GM12878 (cell line): ENCODE measurements around the gene TRIM32. TPM values are rescaled to one million over a fixed set of nuclear protein-coding genes. Genes with fewer than 3 reads are reported as not detected.

Experiments
- ATAC-seq: fragments of 200-7000 bp; cut with Tn5 transposase; 3 replicates; pipeline ENCODE4 v1.9.1; 2020; ENCODE audit warnings: mild to moderate bottlenecking, moderate library complexity
- BruUV-seq: library from RNA; stranded (reverse); fragments of 400-500 nt; replicated peaks from 2 replicates; lab custom pipeline; 2021; lab: Mats Ljungman, UMichigan
- CTCF ChIA-PET: fragments of 300-600 bp; sonication (Branson Sonifier 250); formaldehyde crosslinking; extraction: SDS; loops from one replicate; lab custom pipeline; 2021; ENCODE audit warnings: inconsistent platforms; lab: Yijun Ruan, JAX
- POLR2A ChIA-PET: fragments of 350-600 bp; formaldehyde crosslinking; extraction: SDS; loops from one replicate; lab custom pipeline; 2021; ENCODE audit warnings: inconsistent platforms; lab: Charles Lee
- RAD21 ChIA-PET: fragments of 300-600 bp; sonication (Branson Sonifier 250); formaldehyde crosslinking; loops from one replicate; lab custom pipeline; 2023; ENCODE audit warnings: antibody characterized with exemption; ENCODE audit not compliant: unreplicated experiment; lab: Charles Lee
- SMC1A ChIA-PET: fragments of 300-600 bp; sonication (Branson Sonifier 250); formaldehyde crosslinking; loops from one replicate; lab custom pipeline; 2023; ENCODE audit not compliant: unreplicated experiment, uncharacterized antibody; lab: Charles Lee
- DNase-seq: peaks from one replicate; pipeline ENCODE4 v3.0.0-alpha.2; 2011; ENCODE audit warnings: low read depth, low spot score
- FAIRE-seq: peaks from 3 replicates; lab custom pipeline; 2011; peaks lifted over from hg19 to GRCh38; lab: Jason Lieb, UNC
- H2AFZ ChIP-seq: 2 replicates; pipeline ENCODE4 v1.6.0; 2011; ENCODE audit warnings: low read depth, low read length, control low read depth; ENCODE audit not compliant: control insufficient read depth
- H3K27ac ChIP-seq: 2 replicates; pipeline ENCODE4 v1.5.1; 2011; ENCODE audit warnings: control low read depth; ENCODE audit not compliant: control insufficient read depth, insufficient read depth
- H3K27me3 ChIP-seq, 2 experiments: replicated peaks in 1 of 2; 2 replicates each; pipeline versions ENCODE4 v1.6.0 to v1.6.1; 2011; ENCODE audit warnings: low read length in 1 of 2; ENCODE audit not compliant: control insufficient read depth in 2 of 2, insufficient read depth in 2 of 2
- H3K36me3 ChIP-seq, 2 experiments: 2 replicates each; pipeline ENCODE4 v1.5.1; 2011; ENCODE audit warnings: low read length in 1 of 2; ENCODE audit not compliant: control insufficient read depth in 2 of 2, insufficient read depth in 2 of 2
- H3K4me1 ChIP-seq: 2 replicates; pipeline ENCODE4 v1.6.1; 2011; ENCODE audit warnings: mild to moderate bottlenecking, low read length, moderate library complexity, mixed read lengths; ENCODE audit not compliant: control insufficient read depth, insufficient read depth
- H3K4me2 ChIP-seq: 2 replicates; pipeline ENCODE4 v1.6.0; 2011; ENCODE audit warnings: control low read depth; ENCODE audit not compliant: control insufficient read depth, insufficient read depth
- H3K4me3 ChIP-seq: fragments of 200-600 bp; sonication (generic); 2 replicates; pipeline ENCODE4 v1.5.1; 2016
- H3K79me2 ChIP-seq: 2 replicates; pipeline ENCODE4 v1.6.0; 2011; ENCODE audit warnings: low read length; ENCODE audit not compliant: control insufficient read depth, insufficient read depth
- H3K9ac ChIP-seq: 2 replicates; pipeline ENCODE4 v1.8.0; 2011; ENCODE audit warnings: low read length, control low read depth, mixed read lengths; ENCODE audit not compliant: control insufficient read depth, insufficient read depth
- H3K9me3 ChIP-seq: replicated peaks from 3 replicates; pipeline ENCODE4 v1.5.1; 2011; ENCODE audit warnings: mild to moderate bottlenecking, low read length; ENCODE audit not compliant: control insufficient read depth, insufficient read depth
- H4K20me1 ChIP-seq: 2 replicates; pipeline ENCODE4 v1.6.0; 2011; ENCODE audit not compliant: control insufficient read depth, insufficient read depth
- CHD1 ChIP-seq: IDR thresholded peaks from 2 replicates; pipeline ENCODE4 v1.6.1; 2012; ENCODE audit warnings: low read depth, low read length, improper control_type of control experiment
- FOS ChIP-seq: IDR thresholded peaks from 3 replicates; pipeline ENCODE4 v1.6.1; 2011; ENCODE audit warnings: borderline replicate concordance; ENCODE audit not compliant: insufficient read length; ENCODE audit errors: extremely low read depth
- KDM1A ChIP-seq: fragments of 200-600 bp; sonication (generic); IDR thresholded peaks from 2 replicates; pipeline ENCODE4 v1.6.1; 2016; ENCODE audit warnings: borderline replicate concordance
- MEF2A ChIP-seq: IDR thresholded peaks from 2 replicates; pipeline ENCODE4 v1.6.1; 2011; ENCODE audit warnings: low read depth, mild to moderate bottlenecking, low read length, moderate library complexity; ENCODE audit not compliant: insufficient read depth
- MEF2B ChIP-seq: fragments of 450-650 bp; IDR thresholded peaks from 2 replicates; pipeline ENCODE4 v1.6.1; 2018; ENCODE audit warnings: mild to moderate bottlenecking, moderate library complexity; ENCODE audit not compliant: partially characterized antibody, poor library complexity, severe bottlenecking
- MTA2 ChIP-seq: fragments of 450-650 bp; IDR thresholded peaks from 2 replicates; pipeline ENCODE4 v1.6.1; 2016; ENCODE audit warnings: low read depth, mild to moderate bottlenecking, moderate library complexity
- POLR2AphosphoS5 ChIP-seq: IDR thresholded peaks from 2 replicates; pipeline ENCODE4 v1.6.1; 2011; ENCODE audit warnings: mild to moderate bottlenecking, low read length, inconsistent platforms
- RUNX3 ChIP-seq: IDR thresholded peaks from 2 replicates; pipeline ENCODE4 v1.6.1; 2012; ENCODE audit warnings: low read length, inconsistent platforms
- SMAD1 ChIP-seq: fragments of 450-650 bp; IDR thresholded peaks from 2 replicates; pipeline ENCODE4 v1.6.1; 2018; ENCODE audit warnings: mild to moderate bottlenecking, low read depth; ENCODE audit not compliant: partially characterized antibody
- SP1 ChIP-seq: IDR thresholded peaks from one replicate; pipeline ENCODE4 v1.6.1; 2011; ENCODE audit warnings: low read depth, low read length
- WRNIP1 ChIP-seq: IDR thresholded peaks from 2 replicates; pipeline ENCODE4 v1.6.1; 2011; ENCODE audit warnings: low read depth, low read length, improper control_type of control experiment, borderline replicate concordance
- ZBED1 ChIP-seq: IDR thresholded peaks from 2 replicates; pipeline ENCODE4 v1.6.1; 2016; ENCODE audit warnings: borderline replicate concordance
- ZNF207 ChIP-seq: fragments of 450-650 bp; IDR thresholded peaks from 2 replicates; pipeline ENCODE4 v1.6.1; 2014; ENCODE audit warnings: antibody characterized with exemption, mild to moderate bottlenecking, borderline replicate concordance
- WGBS: methylation state at CpG from one replicate; pipeline ENCODE4 v1.1.6; 2016; ENCODE audit warnings: low lambda C conversion rate; ENCODE audit not compliant: insufficient replicate concordance, insufficient coverage; ENCODE audit errors: missing lambda C conversion rate; 5-methylcytosine and 5-hydroxymethylcytosine counted together
- in situ Hi-C: fragments of 300-500 bp; cut with MboI; formaldehyde crosslinking; loops from 9 replicates; pipeline ENCODE4 v1.14.3; 2018; ENCODE audit warnings: mixed read lengths
- intact Hi-C: fragments of 100-400 bp; cut with micrococcal nuclease; formaldehyde crosslinking; loops from one replicate; pipeline ENCODE4 v1.14.2; 2022; ENCODE audit not compliant: unreplicated experiment
- polyA plus RNA-seq, 11 experiments: library from polyadenylated mRNA; depleted of rRNA in 4 of 11; unstranded in 6 of 11; stranded (reverse) in 5 of 11; fragments of >200 nt; fragmentation: Nextera tagmentation in 4 of 11; fragmentation: Illumina TruSeq in 1 of 11; extraction: Ambion mirVana in 4 of 11; extraction: Trizol in 1 of 11; gene quantifications; 1 replicate in 1 of 11; 2 replicates in 10 of 11; pipeline versions ENCODE4 v1.2.1 to v1.2.3, GENCODE V29; 2011 to 2016; ENCODE audit warnings: inconsistent platforms in 2 of 11, missing spikeins in 2 of 11, low read depth in 1 of 11
- total RNA-seq, 4 experiments: library from RNA; depleted of rRNA in 3 of 4; stranded (reverse); fragments of >200 nt in 3 of 4; fragmentation: Illumina TruSeq in 1 of 4; extraction: Trizol in 1 of 4; gene quantifications; 2 replicates each; pipeline versions ENCODE4 v1.2.1 to v1.2.3, GENCODE V29; 2013 to 2021
- TF ChIP-seq, protein P1 (sequence below): IDR thresholded peaks from 2 replicates; pipeline ENCODE4 v1.6.1; 2011; ENCODE audit warnings: low read depth, mild to moderate bottlenecking, low read length, moderate library complexity, borderline replicate concordance; ENCODE audit errors: extremely low read depth
- TF ChIP-seq, protein P2 (sequence below), 3 experiments: IDR thresholded peaks in 2 of 3; conservative IDR thresholded peaks in 1 of 3; 2 replicates each; pipeline ENCODE4 v1.5.1; 2011; ENCODE audit warnings: low read depth in 3 of 3, low read length in 3 of 3, mild to moderate bottlenecking in 3 of 3, control low read depth in 2 of 3, moderate library complexity in 2 of 3, inconsistent platforms in 1 of 3, mixed read lengths in 1 of 3; ENCODE audit not compliant: control insufficient read depth in 2 of 3, insufficient read depth in 1 of 3; ENCODE audit errors: extremely low read depth in 1 of 3
- TF ChIP-seq, protein P3 (sequence below): fragments of 450-650 bp; IDR thresholded peaks from 2 replicates; pipeline ENCODE4 v1.6.1; 2017; ENCODE audit warnings: mild to moderate bottlenecking, low read depth, inconsistent platforms; ENCODE audit not compliant: poor library complexity, severe bottlenecking

Gene TRIM32
- total and polyA plus RNA-seq, 10 of the 15 experiments (the other 5 are each of a cell fraction or from before 2014, with no cell fraction given): 7.1 to 23.8 (median 12.2) TPM

DNA sequence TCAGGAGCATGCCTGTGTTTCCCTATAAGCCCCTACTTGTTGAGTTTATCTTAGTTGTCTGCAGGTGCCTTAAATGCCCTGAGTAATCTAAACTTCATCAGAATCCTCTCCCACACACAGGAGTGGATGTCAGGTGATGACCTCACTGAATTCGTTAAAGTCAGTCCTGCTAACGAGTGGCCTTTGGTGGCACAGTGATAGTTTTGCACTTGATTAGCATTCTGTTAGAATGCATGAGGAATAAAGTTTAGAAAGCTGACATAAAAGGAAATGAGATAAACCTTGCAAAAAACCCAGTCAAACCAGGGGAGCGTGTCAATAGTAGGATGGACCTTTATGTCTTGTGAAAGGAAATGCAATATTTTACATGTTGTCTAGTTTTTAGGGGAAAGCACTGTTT lies 4.5 kb downstream of the TRIM32 start:
- peaks cover 73% of the 10 kb centered on the region for H3K79me2 ChIP-seq
- ChIA-PET RAD21 (no interaction called here), SMC1A (interaction anchor here (1.0 kb wide), 1 partner anchor 11 kb away, joined by 3 read pairs; no protein-coding TSS in a partner anchor), POLR2A (no interaction called here), CTCF (interaction anchor here (1.2 kb wide), 1 partner anchor 169 kb away, joined by 3 read pairs; no protein-coding TSS in a partner anchor)
- H3K9ac ChIP-seq: no peak overlapping the region
- no peaks in the 10 kb centered on the region for H3K9me3 ChIP-seq
- H4K20me1 ChIP-seq: no peaks in the 10 kb centered on the region
- WGBS: 100% methylated on average over 3 of the region's 3 CpGs
- H3K36me3 ChIP-seq: no peaks in the 10 kb centered on the region
- no TSS peak for BruUV-seq
- H3K4me3 ChIP-seq: no peak overlapping the region; the same call in 1 of the 2 replicates
- H3K27ac ChIP-seq: no peak overlapping the region
- DNase-seq: no peak
- H3K4me1 ChIP-seq: peaks cover 9% of the 10 kb centered on the region
- H3K27me3 ChIP-seq: no peaks in the 10 kb centered on the region
- intact Hi-C loops (no loop called here), in situ Hi-C loops (no loop called here)
- peak overlapping the region; percentile 55; the same call in 1 of the 2 replicates for H3K4me2 ChIP-seq
- ATAC-seq: no peak
- peak; percentile 7 for FAIRE-seq
- H2AFZ ChIP-seq: no peak overlapping the region
- TF ChIP-seq SMAD1 (no peak), MEF2A (no peak), RUNX3 (no peak), MTA2 (0 out of 2 replicates have a peak, but pooled peaks have one; percentile 32), POLR2AphosphoS5 (no peak), ZBED1 (no peak), MEF2B (no peak), FOS (no peak), KDM1A (no peak), CHD1 (no peak), ZNF207 (no peak), WRNIP1 (no peak), SP1 (no peak)
- TF ChIP-seq, protein P1, sequence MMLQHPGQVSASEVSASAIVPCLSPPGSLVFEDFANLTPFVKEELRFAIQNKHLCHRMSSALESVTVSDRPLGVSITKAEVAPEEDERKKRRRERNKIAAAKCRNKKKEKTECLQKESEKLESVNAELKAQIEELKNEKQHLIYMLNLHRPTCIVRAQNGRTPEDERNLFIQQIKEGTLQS: no peak
- TF ChIP-seq, protein P2, sequence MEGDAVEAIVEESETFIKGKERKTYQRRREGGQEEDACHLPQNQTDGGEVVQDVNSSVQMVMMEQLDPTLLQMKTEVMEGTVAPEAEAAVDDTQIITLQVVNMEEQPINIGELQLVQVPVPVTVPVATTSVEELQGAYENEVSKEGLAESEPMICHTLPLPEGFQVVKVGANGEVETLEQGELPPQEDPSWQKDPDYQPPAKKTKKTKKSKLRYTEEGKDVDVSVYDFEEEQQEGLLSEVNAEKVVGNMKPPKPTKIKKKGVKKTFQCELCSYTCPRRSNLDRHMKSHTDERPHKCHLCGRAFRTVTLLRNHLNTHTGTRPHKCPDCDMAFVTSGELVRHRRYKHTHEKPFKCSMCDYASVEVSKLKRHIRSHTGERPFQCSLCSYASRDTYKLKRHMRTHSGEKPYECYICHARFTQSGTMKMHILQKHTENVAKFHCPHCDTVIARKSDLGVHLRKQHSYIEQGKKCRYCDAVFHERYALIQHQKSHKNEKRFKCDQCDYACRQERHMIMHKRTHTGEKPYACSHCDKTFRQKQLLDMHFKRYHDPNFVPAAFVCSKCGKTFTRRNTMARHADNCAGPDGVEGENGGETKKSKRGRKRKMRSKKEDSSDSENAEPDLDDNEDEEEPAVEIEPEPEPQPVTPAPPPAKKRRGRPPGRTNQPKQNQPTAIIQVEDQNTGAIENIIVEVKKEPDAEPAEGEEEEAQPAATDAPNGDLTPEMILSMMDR (IDR thresholded peaks at IDR 0.05 in 2 of 3, conservative IDR thresholded peaks at IDR 0.05 in 1 of 3; ENCODE audit: control insufficient read depth in 2 of 3, extremely low read depth in 1 of 3, insufficient read depth in 1 of 3, low read depth in 3 of 3, low read length in 3 of 3): no peak
- TF ChIP-seq, protein P3, sequence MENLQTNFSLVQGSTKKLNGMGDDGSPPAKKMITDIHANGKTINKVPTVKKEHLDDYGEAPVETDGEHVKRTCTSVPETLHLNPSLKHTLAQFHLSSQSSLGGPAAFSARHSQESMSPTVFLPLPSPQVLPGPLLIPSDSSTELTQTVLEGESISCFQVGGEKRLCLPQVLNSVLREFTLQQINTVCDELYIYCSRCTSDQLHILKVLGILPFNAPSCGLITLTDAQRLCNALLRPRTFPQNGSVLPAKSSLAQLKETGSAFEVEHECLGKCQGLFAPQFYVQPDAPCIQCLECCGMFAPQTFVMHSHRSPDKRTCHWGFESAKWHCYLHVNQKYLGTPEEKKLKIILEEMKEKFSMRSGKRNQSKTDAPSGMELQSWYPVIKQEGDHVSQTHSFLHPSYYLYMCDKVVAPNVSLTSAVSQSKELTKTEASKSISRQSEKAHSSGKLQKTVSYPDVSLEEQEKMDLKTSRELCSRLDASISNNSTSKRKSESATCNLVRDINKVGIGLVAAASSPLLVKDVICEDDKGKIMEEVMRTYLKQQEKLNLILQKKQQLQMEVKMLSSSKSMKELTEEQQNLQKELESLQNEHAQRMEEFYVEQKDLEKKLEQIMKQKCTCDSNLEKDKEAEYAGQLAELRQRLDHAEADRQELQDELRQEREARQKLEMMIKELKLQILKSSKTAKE: no peak
